Smooth muscle cell (in vitro differentiated cells): ENCODE measurements around the gene MORN5. TPM values are rescaled to one million over a fixed set of nuclear protein-coding genes. Genes with fewer than 3 reads are reported as not detected.
A peak's percentile ranks its signal among the peaks of the same experiment; 100 is the strongest.

Source experiments
- DNase-seq: peaks from one replicate; lab custom pipeline; 2025; ENCODE audit not compliant: unreplicated experiment; lab: John Stamatoyannopoulos, UW
- H2AFZ ChIP-seq: fragments of 200-600 bp; sonication (generic); 2 replicates; pipeline ENCODE4 v1.6.0; 2016; ENCODE audit warnings: antibody characterized with exemption, low read depth, mild to moderate bottlenecking
- H3F3A ChIP-seq: fragments of 200-600 bp; sonication (generic); 2 replicates; pipeline ENCODE4 v1.6.0; 2017; ENCODE audit warnings: antibody characterized with exemption, low read depth
- H3K27ac ChIP-seq: fragments of 200-600 bp; sonication (generic); 2 replicates; pipeline ENCODE4 v1.5.1; 2016; ENCODE audit warnings: low read depth, mild to moderate bottlenecking
- H3K27me3 ChIP-seq: fragments of 200-600 bp; sonication (generic); 2 replicates; pipeline ENCODE4 v1.6.1; 2016; ENCODE audit warnings: low read depth, mild to moderate bottlenecking
- H3K36me3 ChIP-seq: fragments of 200-600 bp; sonication (generic); 2 replicates; pipeline ENCODE4 v1.5.1; 2016; ENCODE audit warnings: low read depth
- H3K4me1 ChIP-seq: fragments of 200-600 bp; sonication (generic); 2 replicates; pipeline ENCODE4 v1.5.1; 2016; ENCODE audit warnings: low read depth
- H3K4me2 ChIP-seq: fragments of 200-600 bp; sonication (generic); 2 replicates; pipeline ENCODE4 v1.6.0; 2016; ENCODE audit warnings: mild to moderate bottlenecking
- H3K4me3 ChIP-seq: fragments of 200-600 bp; sonication (generic); 2 replicates; pipeline ENCODE4 v1.5.1; 2016; ENCODE audit warnings: mild to moderate bottlenecking
- H3K79me2 ChIP-seq: fragments of 200-600 bp; sonication (generic); 2 replicates; pipeline ENCODE4 v1.6.0; 2016; ENCODE audit warnings: low read depth, mild to moderate bottlenecking
- H3K9ac ChIP-seq: fragments of 200-600 bp; sonication (generic); 2 replicates; pipeline ENCODE4 v1.6.0; 2016; ENCODE audit warnings: low read depth
- H3K9me3 ChIP-seq: fragments of 200-600 bp; sonication (generic); replicated peaks from 2 replicates; pipeline ENCODE4 v1.5.1; 2016; ENCODE audit warnings: low read depth
- H4K20me1 ChIP-seq: fragments of 200-600 bp; sonication (generic); 2 replicates; pipeline ENCODE4 v1.6.0; 2016; ENCODE audit warnings: low read depth
- CTCF ChIP-seq: fragments of 200-600 bp; sonication (generic); IDR thresholded peaks from 2 replicates; pipeline ENCODE4 v1.5.1; 2017; ENCODE audit warnings: borderline replicate concordance, mild to moderate bottlenecking, antibody characterized with exemption; ENCODE audit not compliant: insufficient read depth, poor library complexity, severe bottlenecking
- WGBS: methylation state at CpG from one replicate; pipeline ENCODE4 v1.1.7; 2016; ENCODE audit warnings: low lambda C conversion rate; 5-methylcytosine and 5-hydroxymethylcytosine counted together
- polyA plus RNA-seq: library from polyadenylated mRNA; unstranded; fragments of >200 nt; fragmentation: Nextera tagmentation; extraction: Ambion mirVana; gene quantifications from 2 replicates; pipeline ENCODE4 v1.2.1, GENCODE V29; 2016
- total RNA-seq: library from RNA; depleted of rRNA; stranded (reverse); fragments of >200 nt; gene quantifications from 2 replicates; pipeline ENCODE4 v1.2.3, GENCODE V29; 2014

Gene MORN5
- total and polyA plus RNA-seq, 2 experiments from 2014 or later, result not detected

DNA sequence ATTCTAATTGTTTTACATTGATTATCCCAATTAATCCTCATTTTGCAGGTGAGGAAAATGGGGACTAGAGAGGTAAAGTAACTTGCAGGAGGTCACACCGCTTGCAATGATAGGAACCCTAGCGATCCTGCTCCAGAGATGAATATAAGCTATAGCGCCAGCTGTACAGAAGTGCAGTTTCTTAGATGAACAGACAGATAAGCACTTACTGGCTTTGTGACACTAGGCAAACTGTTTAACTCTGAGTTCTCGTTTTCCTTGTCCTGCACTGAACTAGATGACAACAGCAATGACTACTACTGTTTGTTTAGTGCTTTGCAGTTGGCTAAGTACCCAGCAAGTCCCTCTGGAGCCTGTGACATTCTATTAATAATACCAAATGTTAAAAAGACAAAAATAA, 57.9 kb downstream of the MORN5 start:
- Histone ChIP-seq H3F3A (no peaks in the 10 kb centered on the region), H3K27ac (no peak overlapping the region), H3K4me3 (no peak overlapping the region), H2AFZ (no peak overlapping the region), H3K4me1 (peaks cover 17% of the 10 kb centered on the region), H3K79me2 (no peaks in the 10 kb centered on the region), H4K20me1 (no peaks in the 10 kb centered on the region), H3K4me2 (no peak overlapping the region), H3K9me3 (no peaks in the 10 kb centered on the region), H3K9ac (no peak overlapping the region), H3K27me3 (peaks cover 100% of the 10 kb centered on the region), H3K36me3 (no peaks in the 10 kb centered on the region)
- no peak for TF ChIP-seq CTCF
- 83% methylated on average over 4 of the region's 4 CpGs for WGBS
- DNase-seq, result no peak

GRCh38 chr9:122218071-122218934, 58.6 kb downstream of the MORN5 start:
- Histone ChIP-seq H4K20me1 (no peaks in the 10 kb centered on the region), H3K27ac (no peak overlapping the region), H3K9me3 (no peaks in the 10 kb centered on the region), H3K27me3 (peaks cover 100% of the 10 kb centered on the region), H3K79me2 (no peaks in the 10 kb centered on the region), H3F3A (no peaks in the 10 kb centered on the region), H3K36me3 (no peaks in the 10 kb centered on the region), H2AFZ (no peak overlapping the region), H3K4me2 (peak overlapping the region; percentile 57), H3K4me3 (no peak overlapping the region), H3K4me1 (peaks cover 17% of the 10 kb centered on the region), H3K9ac (no peak overlapping the region)
- WGBS, result 46% methylated on average over 11 of the region's 11 CpGs
- DNase-seq, result no peak
- no peak for TF ChIP-seq CTCF

GRCh38 chr9:122218935-122219855, 59.5 kb downstream of the MORN5 start:
- 3% methylated on average over 58 of the region's 59 CpGs for WGBS
- Histone ChIP-seq H3K9me3 (no peaks in the 10 kb centered on the region), H3K79me2 (no peaks in the 10 kb centered on the region), H3K4me2 (peak overlapping the region; percentile 57), H4K20me1 (no peaks in the 10 kb centered on the region), H3F3A (no peaks in the 10 kb centered on the region), H3K4me3 (peak overlapping the region; percentile 4), H3K9ac (no peak overlapping the region), H3K27ac (no peak overlapping the region), H2AFZ (no peak overlapping the region), H3K36me3 (no peaks in the 10 kb centered on the region), H3K4me1 (peaks cover 17% of the 10 kb centered on the region), H3K27me3 (peaks cover 100% of the 10 kb centered on the region)
- TF ChIP-seq CTCF, result no peak
- no peak for DNase-seq
